Endothelial cell of umbilical vein (primary cell): ENCODE data around the gene FRMD4A. TPM values are rescaled to one million over a fixed set of nuclear protein-coding genes. Genes with fewer than 3 reads are reported as not detected.

Experiments
- BruUV-seq: library from RNA; stranded (reverse); fragments of 400-500 nt; replicated peaks from 2 replicates; lab custom pipeline; 2021; lab: Mats Ljungman, UMichigan
- CTCF ChIA-PET: fragments of 300-600, 350-600 bp; sonication (Branson Sonifier 250); formaldehyde crosslinking; loops from one replicate; lab custom pipeline; 2021; ENCODE audit warnings: antibody characterized with exemption, inconsistent platforms; lab: Charles Lee
- POLR2A ChIA-PET: fragments of 300-600, 350-600 bp; sonication (Branson Sonifier 250); formaldehyde crosslinking; loops from one replicate; lab custom pipeline; 2021; ENCODE audit warnings: antibody characterized with exemption, inconsistent platforms; lab: Charles Lee
- DNase-seq: peaks from one replicate; pipeline ENCODE4 v3.0.0-alpha.2; 2011; ENCODE audit warnings: low read depth, low spot score
- FAIRE-seq: peaks from 2 replicates; lab custom pipeline; 2011; peaks lifted over from hg19 to GRCh38; lab: Jason Lieb, UNC
- H2AFZ ChIP-seq: 2 replicates; pipeline ENCODE4 v1.6.0; 2012; ENCODE audit warnings: low read depth, low read length, control low read depth, inconsistent platforms
- H3K27ac ChIP-seq: 2 replicates; pipeline ENCODE4 v1.5.1; 2011; ENCODE audit warnings: low read depth, mild to moderate bottlenecking, control low read depth, low read length, moderate library complexity; ENCODE audit not compliant: insufficient read depth
- H3K27me3 ChIP-seq, 2 experiments: 2 replicates each; pipeline versions ENCODE4 v1.6.0 to v1.6.1; 2011; ENCODE audit warnings: low read length in 2 of 2, mixed read lengths in 1 of 2; ENCODE audit not compliant: control insufficient read depth in 2 of 2, insufficient read depth in 2 of 2
- H3K36me3 ChIP-seq, 2 experiments: 2 replicates in 1 of 2; 3 replicates in 1 of 2; pipeline ENCODE4 v1.5.1; 2011; ENCODE audit warnings: low read length in 2 of 2, mild to moderate bottlenecking in 1 of 2, moderate library complexity in 1 of 2; ENCODE audit not compliant: control insufficient read depth in 2 of 2, insufficient read depth in 2 of 2; ENCODE audit errors: extremely low read depth in 1 of 2
- H3K4me1 ChIP-seq: 3 replicates; pipeline ENCODE4 v1.5.1; 2011; ENCODE audit warnings: mild to moderate bottlenecking, low read length; ENCODE audit not compliant: control insufficient read depth, insufficient read depth; ENCODE audit errors: extremely low read depth
- H3K4me2 ChIP-seq: 2 replicates; pipeline ENCODE4 v1.6.1; 2011; ENCODE audit warnings: low read length, control low read depth, mixed read lengths; ENCODE audit not compliant: insufficient read depth
- H3K4me3 ChIP-seq, 3 experiments: fragments of 200-600 bp in 1 of 3; sonication (generic), shearing (Covaris generic) in 1 of 3; replicated peaks in 1 of 3; 2 replicates each; pipeline ENCODE4 v1.5.1; 2011 to 2016; ENCODE audit warnings: control low read depth in 3 of 3, low read length in 3 of 3, mild to moderate bottlenecking in 2 of 3, inconsistent platforms in 1 of 3, low read depth in 1 of 3, moderate library complexity in 1 of 3; ENCODE audit not compliant: insufficient read depth in 1 of 3
- H3K79me2 ChIP-seq: 2 replicates; pipeline ENCODE4 v1.6.0; 2012; ENCODE audit warnings: low read length, inconsistent platforms; ENCODE audit not compliant: control insufficient read depth, insufficient read depth
- H3K9ac ChIP-seq: replicated peaks from 2 replicates; pipeline ENCODE3; 2011; ENCODE audit warnings: low read length, control low read depth; ENCODE audit not compliant: insufficient read depth; ENCODE audit errors: extremely low read depth
- H3K9me1 ChIP-seq: replicated peaks from 3 replicates; pipeline ENCODE4 v1.6.0; 2011; ENCODE audit warnings: mild to moderate bottlenecking, low read length; ENCODE audit not compliant: control insufficient read depth, insufficient read depth; ENCODE audit errors: extremely low read depth
- H3K9me3 ChIP-seq: replicated peaks from 2 replicates; pipeline ENCODE4 v1.5.1; 2012; ENCODE audit warnings: low read length, inconsistent platforms; ENCODE audit not compliant: control insufficient read depth, insufficient read depth
- H4K20me1 ChIP-seq: replicated peaks from 2 replicates; pipeline ENCODE3; 2011; ENCODE audit warnings: mild to moderate bottlenecking, low read length; ENCODE audit not compliant: control insufficient read depth, insufficient read depth; ENCODE audit errors: extremely low read depth
- EZH2 ChIP-seq: IDR thresholded peaks from 2 replicates; pipeline ENCODE4 v1.6.1; 2012; ENCODE audit warnings: borderline replicate concordance, low read depth, mild to moderate bottlenecking, moderate library complexity, low read length, inconsistent platforms; ENCODE audit not compliant: severe bottlenecking
- FOS ChIP-seq: IDR thresholded peaks from 2 replicates; pipeline ENCODE4 v1.6.1; 2011; ENCODE audit warnings: mild to moderate bottlenecking, low read length, moderate library complexity, borderline replicate concordance; ENCODE audit not compliant: insufficient read depth
- GATA2 ChIP-seq: IDR thresholded peaks from 2 replicates; pipeline ENCODE4 v1.7.0; 2011; ENCODE audit warnings: low read depth, mild to moderate bottlenecking, moderate library complexity, mixed read lengths, low read length; ENCODE audit not compliant: insufficient read length, insufficient read depth
- JUN ChIP-seq: IDR thresholded peaks from 2 replicates; pipeline ENCODE4 v1.6.1; 2011; ENCODE audit warnings: borderline replicate concordance, low read depth; ENCODE audit not compliant: insufficient read length, insufficient read depth
- MYC ChIP-seq: IDR thresholded peaks from one replicate; pipeline ENCODE4 v1.6.1; 2011; ENCODE audit warnings: mild to moderate bottlenecking, low read depth, low read length
- POLR2A ChIP-seq: IDR thresholded peaks from 2 replicates; pipeline ENCODE4 v1.6.1; 2012; ENCODE audit warnings: low read depth, mild to moderate bottlenecking, control low read depth, low read length
- POLR2AphosphoS5 ChIP-seq: IDR thresholded peaks from 2 replicates; pipeline ENCODE4 v1.6.1; 2012; ENCODE audit warnings: low read depth, mild to moderate bottlenecking, control low read depth, low read length, moderate library complexity; ENCODE audit not compliant: insufficient read depth
- dilution Hi-C: fragments of 300-500 bp; cut with MboI; formaldehyde crosslinking; loops from one replicate; pipeline ENCODE4 v1.15.0; 2019; ENCODE audit warnings: low sequenced_read_pairs; ENCODE audit not compliant: extremely low pct_ligation_motif_present
- intact Hi-C: fragments of 100-400 bp; cut with micrococcal nuclease; formaldehyde crosslinking; loops from one replicate; pipeline ENCODE4 v1.10.0; 2022
- polyA plus RNA-seq, 4 experiments: library from polyadenylated mRNA; depleted of rRNA in 3 of 4; stranded (reverse) in 3 of 4; unstranded in 1 of 4; fragments of >200 nt; gene quantifications; 2 replicates each; pipeline versions ENCODE4 v1.2.1 to v1.2.3, GENCODE V29; 2011 to 2012; ENCODE audit warnings: missing spikeins in 1 of 4
- total RNA-seq: library from RNA; stranded (reverse); gene quantifications from 2 replicates; pipeline ENCODE4 v1.2.3, GENCODE V29; 2021
- TF ChIP-seq, protein P1 (sequence below), 2 donors: IDR thresholded peaks; 1 replicate in 1 of 2; 2 replicates in 1 of 2; pipeline ENCODE4 v1.5.1; 2011; ENCODE audit warnings: low read length in 2 of 2, mild to moderate bottlenecking in 2 of 2, moderate library complexity in 2 of 2, control low read depth in 1 of 2, inconsistent platforms in 1 of 2, low read depth in 1 of 2; ENCODE audit not compliant: insufficient read depth in 1 of 2; ENCODE audit errors: extremely low read depth in 1 of 2
- TF ChIP-seq, protein P2 (sequence below): IDR thresholded peaks from 2 replicates; pipeline ENCODE4 v1.6.1; 2011; ENCODE audit not compliant: insufficient read depth, insufficient read length

FRMD4A gene
- total and polyA plus RNA-seq, 2 donors (not counting 3 experiments of a cell fraction or from before 2014, with no cell fraction given) = 123 to 148 TPM

DNA sequence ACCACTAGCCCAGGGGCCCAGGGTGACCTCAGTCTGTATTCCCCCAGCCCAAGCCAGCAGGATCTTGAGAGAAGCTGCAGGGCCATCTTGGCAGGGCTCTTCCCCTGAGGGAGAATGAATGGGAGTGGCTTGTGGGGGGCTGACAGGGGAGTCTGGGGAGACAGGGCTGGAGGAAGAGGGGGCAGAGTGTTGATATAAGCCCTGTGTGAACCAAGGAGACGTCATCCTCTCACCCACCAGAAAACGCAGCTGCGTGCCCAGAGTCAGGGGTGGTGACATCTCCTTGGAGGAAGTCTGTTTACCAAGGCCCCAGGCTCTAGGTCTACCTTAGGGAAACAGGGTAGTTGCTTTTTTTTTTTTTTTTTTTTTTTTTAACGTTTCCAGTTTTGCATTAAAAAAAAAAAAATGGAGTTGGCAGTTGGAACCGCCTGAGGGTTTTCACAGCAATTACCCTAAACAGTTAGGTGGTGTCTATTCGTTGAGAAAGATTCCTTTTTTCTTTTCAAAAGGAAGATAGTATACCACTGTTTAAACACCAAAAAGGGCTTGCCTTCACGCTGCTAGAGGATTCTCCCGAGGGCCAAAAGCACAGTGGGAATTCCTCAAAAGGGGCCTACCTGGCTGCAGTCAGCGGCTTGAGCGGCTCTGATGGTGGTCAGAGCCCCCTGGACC, 630.1 kb downstream of the FRMD4A start:
- intact Hi-C loops (no loop called here), dilution Hi-C loops (no loop called here)
- FAIRE-seq (no peak), DNase-seq (no peak)
- no peaks in the 10 kb centered on the region for H3K27me3 ChIP-seq
- TF ChIP-seq, protein P1, sequence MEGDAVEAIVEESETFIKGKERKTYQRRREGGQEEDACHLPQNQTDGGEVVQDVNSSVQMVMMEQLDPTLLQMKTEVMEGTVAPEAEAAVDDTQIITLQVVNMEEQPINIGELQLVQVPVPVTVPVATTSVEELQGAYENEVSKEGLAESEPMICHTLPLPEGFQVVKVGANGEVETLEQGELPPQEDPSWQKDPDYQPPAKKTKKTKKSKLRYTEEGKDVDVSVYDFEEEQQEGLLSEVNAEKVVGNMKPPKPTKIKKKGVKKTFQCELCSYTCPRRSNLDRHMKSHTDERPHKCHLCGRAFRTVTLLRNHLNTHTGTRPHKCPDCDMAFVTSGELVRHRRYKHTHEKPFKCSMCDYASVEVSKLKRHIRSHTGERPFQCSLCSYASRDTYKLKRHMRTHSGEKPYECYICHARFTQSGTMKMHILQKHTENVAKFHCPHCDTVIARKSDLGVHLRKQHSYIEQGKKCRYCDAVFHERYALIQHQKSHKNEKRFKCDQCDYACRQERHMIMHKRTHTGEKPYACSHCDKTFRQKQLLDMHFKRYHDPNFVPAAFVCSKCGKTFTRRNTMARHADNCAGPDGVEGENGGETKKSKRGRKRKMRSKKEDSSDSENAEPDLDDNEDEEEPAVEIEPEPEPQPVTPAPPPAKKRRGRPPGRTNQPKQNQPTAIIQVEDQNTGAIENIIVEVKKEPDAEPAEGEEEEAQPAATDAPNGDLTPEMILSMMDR (IDR thresholded peaks at IDR 0.05; ENCODE audit: extremely low read depth in 1 of 2, insufficient read depth in 1 of 2, low read depth in 1 of 2, low read length in 2 of 2) = no peak
- TF ChIP-seq FOS = no peak
- TF ChIP-seq MYC = no peak
- TF ChIP-seq JUN = no peak
- no peak for TF ChIP-seq POLR2A
- no peak for TF ChIP-seq GATA2
- no peak for TF ChIP-seq POLR2AphosphoS5
- TF ChIP-seq EZH2 = no peak
- TF ChIP-seq, protein P2, sequence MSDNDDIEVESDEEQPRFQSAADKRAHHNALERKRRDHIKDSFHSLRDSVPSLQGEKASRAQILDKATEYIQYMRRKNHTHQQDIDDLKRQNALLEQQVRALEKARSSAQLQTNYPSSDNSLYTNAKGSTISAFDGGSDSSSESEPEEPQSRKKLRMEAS = no peak
- ChIA-PET CTCF (no interaction called here), POLR2A (no interaction called here)
- H3K4me1 ChIP-seq = peaks cover 44% of the 10 kb centered on the region
- H4K20me1 ChIP-seq = no peaks in the 10 kb centered on the region
- peaks cover 24% of the 10 kb centered on the region for H3K79me2 ChIP-seq
- no peak overlapping the region for H3K27ac ChIP-seq
- H3K36me3 ChIP-seq = peaks cover 8 to 13% of the 10 kb centered on the region in 2 experiments
- no peaks in the 10 kb centered on the region for H3K9me3 ChIP-seq
- H3K9ac ChIP-seq = no peak overlapping the region
- H3K4me3 ChIP-seq = no peak overlapping the region
- no TSS peak for BruUV-seq
- no peaks in the 10 kb centered on the region for H3K9me1 ChIP-seq
- H2AFZ ChIP-seq = no peak overlapping the region
- H3K4me2 ChIP-seq = no peak overlapping the region
